NCI-H774 (cell line): ENCODE measurements around the gene AKR1C4.

Source experiments
- DNase-seq: peaks from one replicate; lab custom pipeline; 2025; lab: John Stamatoyannopoulos, UW

Gene AKR1C4

GRCh38 chr10:5266804-5267203, 70.2 kb downstream of the AKR1C4 start:
- DNase-seq, result no peak

GRCh38 chr10:5268234-5268633, 71.6 kb downstream of the AKR1C4 start:
- no peak for DNase-seq
